GM19452 (cell line): ENCODE data around the gene SCUBE3.

ENCODE experiments used
- ATAC-seq: cut with Tn5 transposase; IDR thresholded peaks from one replicate; pipeline ENCODE4 v1.9.1; 2021; ENCODE audit not compliant: unreplicated experiment

The SCUBE3 gene

GRCh38 chr6:35264550-35265274, 51.0 kb downstream of the SCUBE3 start:
- no peak for ATAC-seq

- ATAC-seq, result no peak
Measured at GRCh38 chr6:35265523-35265922, 51.8 kb downstream of the SCUBE3 start.

- no peak for ATAC-seq
Measured at GRCh38 chr6:35267446-35267845, 53.7 kb downstream of the SCUBE3 start.

- ATAC-seq, result no peak
Measured at GRCh38 chr6:35267897-35268296, 54.1 kb downstream of the SCUBE3 start.

- no peak for ATAC-seq
Measured at GRCh38 chr6:35272005-35272404, 58.2 kb downstream of the SCUBE3 start.

- no peak for ATAC-seq
Measured at GRCh38 chr6:35273822-35274559, 60.2 kb downstream of the SCUBE3 start.

GRCh38 chr6:35275744-35276260, 62.0 kb downstream of the SCUBE3 start:
- no peak for ATAC-seq

GRCh38 chr6:35278708-35279107, 65.0 kb downstream of the SCUBE3 start:
- no peak for ATAC-seq

- ATAC-seq, result no peak
Measured at GRCh38 chr6:35280903-35281302, 67.1 kb downstream of the SCUBE3 start.

GRCh38 chr6:35282472-35282871, 68.7 kb downstream of the SCUBE3 start:
- no peak for ATAC-seq

- no peak for ATAC-seq
Measured at GRCh38 chr6:35283361-35283760, 69.6 kb downstream of the SCUBE3 start.

GRCh38 chr6:35287671-35288396, 74.1 kb downstream of the SCUBE3 start:
- ATAC-seq, result no peak

- ATAC-seq, result no peak
Measured at GRCh38 chr6:35288834-35289233, 75.1 kb downstream of the SCUBE3 start.

- no peak for ATAC-seq
Measured at GRCh38 chr6:35291491-35291890, 77.7 kb downstream of the SCUBE3 start.

GRCh38 chr6:35292494-35292893, 78.7 kb downstream of the SCUBE3 start:
- no peak for ATAC-seq

GRCh38 chr6:35293681-35294080, 79.9 kb downstream of the SCUBE3 start:
- ATAC-seq, result no peak

GRCh38 chr6:35294308-35294945, 80.7 kb downstream of the SCUBE3 start:
- ATAC-seq, result no peak

GRCh38 chr6:35295036-35295435, 81.3 kb downstream of the SCUBE3 start:
- ATAC-seq, result no peak

- ATAC-seq, result no peak
Measured at GRCh38 chr6:35295521-35296315, 82.0 kb downstream of the SCUBE3 start.

- peak; percentile 5 for ATAC-seq
Measured at GRCh38 chr6:35296931-35297600, 83.3 kb downstream of the SCUBE3 start.
